Keratinocyte (primary cell): Measurements from ENCODE around the gene CDKAL1.
"Not testable (repeated sequence)": the region's sequence is repeated elsewhere in the genome, so short reads cannot be mapped to it uniquely, and the experiment has no call there.

Source experiments
- EZH2 ChIP-seq: IDR thresholded peaks from one replicate; pipeline ENCODE4 v1.6.1; 2012; ENCODE audit warnings: inconsistent platforms, mild to moderate bottlenecking, low read length, moderate library complexity
- TF ChIP-seq, protein P1 (sequence below), 3 experiments: IDR thresholded peaks in 1 of 3; conservative IDR thresholded peaks in 1 of 3; optimal IDR thresholded peaks in 1 of 3; 2 replicates in 2 of 3; 3 replicates in 1 of 3; pipeline versions ENCODE3 to v1.5.1; 2011; ENCODE audit warnings: low read length in 3 of 3, mild to moderate bottlenecking in 3 of 3, moderate library complexity in 2 of 3, control low read depth in 1 of 3, inconsistent platforms in 1 of 3; ENCODE audit not compliant: insufficient read depth in 2 of 3; ENCODE audit errors: extremely low read depth in 1 of 3

DNA sequence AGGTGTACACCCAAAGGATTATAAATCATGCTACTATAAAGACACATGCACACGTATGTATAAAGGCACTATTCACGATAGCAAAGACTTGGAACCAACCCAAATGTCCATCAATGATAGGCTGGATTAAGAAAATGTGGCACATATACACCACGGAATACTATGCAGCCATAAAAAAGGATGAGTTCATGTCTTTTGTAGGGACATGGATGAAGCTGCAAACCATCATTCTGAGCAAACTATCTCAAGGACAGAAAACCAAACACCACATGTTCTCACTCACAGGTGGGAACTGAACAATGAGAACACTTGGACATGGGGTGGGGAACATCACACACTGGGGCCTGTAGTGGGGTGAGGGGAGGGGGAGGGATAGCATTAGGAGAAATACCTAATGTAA lies 9.0 kb upstream of the CDKAL1 start:
- TF ChIP-seq, protein P1, sequence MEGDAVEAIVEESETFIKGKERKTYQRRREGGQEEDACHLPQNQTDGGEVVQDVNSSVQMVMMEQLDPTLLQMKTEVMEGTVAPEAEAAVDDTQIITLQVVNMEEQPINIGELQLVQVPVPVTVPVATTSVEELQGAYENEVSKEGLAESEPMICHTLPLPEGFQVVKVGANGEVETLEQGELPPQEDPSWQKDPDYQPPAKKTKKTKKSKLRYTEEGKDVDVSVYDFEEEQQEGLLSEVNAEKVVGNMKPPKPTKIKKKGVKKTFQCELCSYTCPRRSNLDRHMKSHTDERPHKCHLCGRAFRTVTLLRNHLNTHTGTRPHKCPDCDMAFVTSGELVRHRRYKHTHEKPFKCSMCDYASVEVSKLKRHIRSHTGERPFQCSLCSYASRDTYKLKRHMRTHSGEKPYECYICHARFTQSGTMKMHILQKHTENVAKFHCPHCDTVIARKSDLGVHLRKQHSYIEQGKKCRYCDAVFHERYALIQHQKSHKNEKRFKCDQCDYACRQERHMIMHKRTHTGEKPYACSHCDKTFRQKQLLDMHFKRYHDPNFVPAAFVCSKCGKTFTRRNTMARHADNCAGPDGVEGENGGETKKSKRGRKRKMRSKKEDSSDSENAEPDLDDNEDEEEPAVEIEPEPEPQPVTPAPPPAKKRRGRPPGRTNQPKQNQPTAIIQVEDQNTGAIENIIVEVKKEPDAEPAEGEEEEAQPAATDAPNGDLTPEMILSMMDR (optimal IDR thresholded peaks at IDR 0.05 in 1 of 3, IDR thresholded peaks at IDR 0.05 in 1 of 3, conservative IDR thresholded peaks at IDR 0.05 in 1 of 3; ENCODE audit: extremely low read depth in 1 of 3, insufficient read depth in 2 of 3, low read length in 3 of 3), result not testable (repeated sequence)
- TF ChIP-seq EZH2, result not testable (repeated sequence)
